SU-DHL-6 (cell line): ENCODE data around the gene REXO5.

ENCODE experiments used
- H2AFZ ChIP-seq: fragments of 200-600 bp; sonication (generic); 2 replicates; pipeline ENCODE4 v1.6.1; 2014; ENCODE audit warnings: low read depth, mild to moderate bottlenecking, moderate library complexity, mixed read lengths, antibody characterized with exemption, low read length; ENCODE audit not compliant: severe bottlenecking
- H3F3A ChIP-seq: fragments of 200-600 bp; shearing (Covaris generic); 2 replicates; pipeline ENCODE4 v1.6.0; 2016; ENCODE audit warnings: antibody characterized with exemption, mild to moderate bottlenecking; ENCODE audit not compliant: insufficient read depth
- H3K27ac ChIP-seq: fragments of 200-600 bp; sonication (generic); 2 replicates; pipeline ENCODE4 v1.5.1; 2016; ENCODE audit warnings: low read depth, mild to moderate bottlenecking, low read length, moderate library complexity, mixed read lengths
- H3K27me3 ChIP-seq: fragments of 200-600 bp; sonication (generic), shearing (Covaris generic); 2 replicates; pipeline ENCODE4 v1.6.0; 2014; ENCODE audit warnings: mild to moderate bottlenecking, low read length
- H3K36me3 ChIP-seq: fragments of 200-600 bp; sonication (generic); 2 replicates; pipeline ENCODE4 v1.6.1; 2014; ENCODE audit warnings: mild to moderate bottlenecking, low read length, mixed read lengths
- H3K4me2 ChIP-seq: fragments of 300-600, 200-600 bp; shearing (Covaris generic), sonication (generic); 2 replicates; pipeline ENCODE4 v1.6.0; 2014; ENCODE audit warnings: low read length, low read depth, mild to moderate bottlenecking; ENCODE audit not compliant: poor library complexity, severe bottlenecking
- H3K4me3 ChIP-seq: fragments of 200-600 bp; sonication (generic); 2 replicates; pipeline ENCODE4 v1.5.1; 2014; ENCODE audit warnings: antibody characterized with exemption, low read length, mild to moderate bottlenecking, mixed read lengths; ENCODE audit not compliant: insufficient read depth, poor library complexity, severe bottlenecking
- H3K79me2 ChIP-seq: fragments of 200-600 bp; sonication (generic); 2 replicates; pipeline ENCODE4 v1.6.1; 2014; ENCODE audit warnings: mild to moderate bottlenecking, low read length, moderate library complexity; ENCODE audit not compliant: insufficient read depth
- H3K9ac ChIP-seq: fragments of 200-600 bp; sonication (generic); 2 replicates; pipeline ENCODE4 v1.7.0; 2014; ENCODE audit warnings: mild to moderate bottlenecking, low read length
- H3K9me2 ChIP-seq: fragments of 200-600 bp; sonication (generic); replicated peaks from 2 replicates; pipeline ENCODE4 v1.6.1; 2014; ENCODE audit warnings: low read length; ENCODE audit not compliant: insufficient read depth
- H3K9me3 ChIP-seq: fragments of 200-600 bp; sonication (generic); 2 replicates; pipeline ENCODE4 v1.6.1; 2014; ENCODE audit warnings: low read length, mixed read lengths; ENCODE audit not compliant: insufficient read depth
- H4K20me1 ChIP-seq: fragments of 200-600 bp; sonication (generic); 2 replicates; pipeline ENCODE4 v1.6.1; 2014; ENCODE audit warnings: low read depth, mild to moderate bottlenecking, antibody characterized with exemption, low read length, moderate library complexity, mixed read lengths
- CTCF ChIP-seq: fragments of 200-600 bp; sonication (generic); IDR thresholded peaks from one replicate; pipeline ENCODE4 v1.5.1; 2017; ENCODE audit warnings: antibody characterized with exemption, mild to moderate bottlenecking, low read length, moderate library complexity; ENCODE audit not compliant: insufficient read depth, poor library complexity, severe bottlenecking
- EZH2phosphoT487 ChIP-seq: fragments of 200-600 bp; sonication (generic), shearing (Covaris generic); conservative IDR thresholded peaks from 2 replicates; pipeline ENCODE4 v1.6.1; 2018; ENCODE audit warnings: mild to moderate bottlenecking, antibody characterized with exemption, low read length, moderate library complexity, mixed read lengths

The REXO5 gene

GRCh38 chr16:20791923-20792612 lies 14.3 kb upstream of the REXO5 start:
- Histone ChIP-seq H3K27ac (no peak overlapping the region), H3K4me2 (no peak overlapping the region), H3K9me3 (no peaks in the 10 kb centered on the region), H2AFZ (no peak overlapping the region), H3K9ac (no peak overlapping the region), H3K36me3 (peaks cover 7% of the 10 kb centered on the region; the same call in 1 of the 2 replicates), H3K9me2 (no peaks in the 10 kb centered on the region), H3K27me3 (no peaks in the 10 kb centered on the region), H4K20me1 (no peaks in the 10 kb centered on the region), H3K79me2 (no peaks in the 10 kb centered on the region), H3F3A (no peaks in the 10 kb centered on the region), H3K4me3 (no peak overlapping the region)
- TF ChIP-seq CTCF, result no peak

GRCh38 chr16:20798364-20798763 lies 8.0 kb upstream of the REXO5 start:
- Histone ChIP-seq H2AFZ (no peak overlapping the region), H3F3A (peaks cover 21% of the 10 kb centered on the region; the same call in 1 of the 2 replicates), H3K9me2 (no peaks in the 10 kb centered on the region), H3K4me2 (no peak overlapping the region), H3K27me3 (no peaks in the 10 kb centered on the region), H3K27ac (no peak overlapping the region), H3K36me3 (peaks cover 35% of the 10 kb centered on the region; the same call in 1 of the 2 replicates), H4K20me1 (no peaks in the 10 kb centered on the region), H3K9ac (no peak overlapping the region), H3K79me2 (no peaks in the 10 kb centered on the region), H3K9me3 (no peaks in the 10 kb centered on the region), H3K4me3 (no peak overlapping the region)
- TF ChIP-seq EZH2phosphoT487, result no peak
- TF ChIP-seq CTCF, result no peak

- Histone ChIP-seq H3K79me2 (no peaks in the 10 kb centered on the region), H3K4me2 (no peak overlapping the region), H3F3A (peaks cover 25% of the 10 kb centered on the region; the same call in 1 of the 2 replicates), H3K9me3 (no peaks in the 10 kb centered on the region), H3K9ac (no peak overlapping the region), H3K4me3 (no peak overlapping the region), H3K27ac (no peak overlapping the region), H2AFZ (no peak overlapping the region), H4K20me1 (no peaks in the 10 kb centered on the region), H3K9me2 (no peaks in the 10 kb centered on the region), H3K27me3 (no peaks in the 10 kb centered on the region), H3K36me3 (peaks cover 35% of the 10 kb centered on the region; the same call in 1 of the 2 replicates)
- TF ChIP-seq EZH2phosphoT487 (no peak), CTCF (peak; percentile 30)
These were observed 6.7 kb upstream of the REXO5 start for GRCh38 chr16:20799599-20799998.
